HepG2 (cell line): ENCODE results near the gene SLC27A3. TPM values are rescaled to one million over a fixed set of nuclear protein-coding genes. Genes with fewer than 3 reads are reported as not detected.

Source experiments
- ATAC-seq: fragments of 200-7000 bp; cut with Tn5 transposase; 3 replicates; pipeline ENCODE4 v1.9.1; 2020; ENCODE audit warnings: mild to moderate bottlenecking, moderate library complexity
- BruUV-seq: library from RNA; stranded (reverse); fragments of 400-500 nt; replicated peaks from 2 replicates; lab custom pipeline; 2021; lab: Mats Ljungman, UMichigan
- CTCF ChIA-PET: fragments of 300-600 bp; formaldehyde crosslinking; extraction: SDS; loops from one replicate; lab custom pipeline; 2021; ENCODE audit warnings: low total read pairs, inconsistent platforms, low intra/inter-chr PET ratio; lab: Yijun Ruan, JAX
- POLR2A ChIA-PET: fragments of 350-600 bp; sonication (Branson Sonifier 250); formaldehyde crosslinking; loops from one replicate; lab custom pipeline; 2020; ENCODE audit warnings: antibody characterized with exemption, inconsistent platforms; lab: Yijun Ruan, JAX
- DNase-seq: peaks from one replicate; pipeline ENCODE4 v3.0.0-alpha.2; 2015; ENCODE audit warnings: low spot score
- FAIRE-seq: peaks from 3 replicates; lab custom pipeline; 2011; peaks lifted over from hg19 to GRCh38; lab: Jason Lieb, UNC
- H2AFZ ChIP-seq: one replicate; pipeline ENCODE4 v1.6.1; 2011; ENCODE audit warnings: low read length, inconsistent platforms
- H3K27ac ChIP-seq: fragments of 300-600 bp; 3 replicates; pipeline ENCODE4 v1.8.0; 2011; ENCODE audit warnings: mixed run types, mild to moderate bottlenecking, mixed read lengths, low read length, inconsistent platforms; ENCODE audit not compliant: insufficient read depth; ENCODE audit errors: extremely low read length
- H3K27me3 ChIP-seq, 2 experiments: fragments of 200-600 bp in 1 of 2; 2 replicates in 1 of 2; 3 replicates in 1 of 2; pipeline versions ENCODE4 v1.6.0 to v1.8.0; 2011; ENCODE audit warnings: low read length in 2 of 2, mild to moderate bottlenecking in 2 of 2, moderate library complexity in 2 of 2, inconsistent platforms in 1 of 2; ENCODE audit not compliant: insufficient read depth in 2 of 2, control insufficient read depth in 1 of 2
- H3K36me3 ChIP-seq, 2 experiments: fragments of 200-600 bp in 1 of 2; replicated peaks in 1 of 2; 2 replicates in 1 of 2; 3 replicates in 1 of 2; pipeline versions ENCODE4 v1.5.1 to v1.8.0; 2011; ENCODE audit warnings: low read length in 2 of 2, inconsistent platforms in 1 of 2; ENCODE audit not compliant: insufficient read depth in 2 of 2, control insufficient read depth in 1 of 2
- H3K4me1 ChIP-seq: 2 replicates; pipeline ENCODE4 v1.5.1; 2012; ENCODE audit warnings: low read length, inconsistent platforms; ENCODE audit not compliant: insufficient read depth
- H3K4me2 ChIP-seq: 2 replicates; pipeline ENCODE4 v1.6.0; 2011; ENCODE audit warnings: low read depth, low read length, inconsistent platforms
- H3K4me3 ChIP-seq, 3 experiments: fragments of 200-600 bp in 1 of 3; sonication (generic), shearing (Covaris generic) in 1 of 3; replicated peaks in 1 of 3; 2 replicates each; pipeline ENCODE4 v1.5.1; 2011 to 2016; ENCODE audit warnings: low read length in 3 of 3, inconsistent platforms in 2 of 3, low read depth in 2 of 3, mild to moderate bottlenecking in 2 of 3, control low read depth in 1 of 3, mixed read lengths in 1 of 3; ENCODE audit not compliant: insufficient read depth in 1 of 3
- H3K79me2 ChIP-seq: one replicate; pipeline ENCODE4 v1.6.1; 2011; ENCODE audit warnings: low read length, inconsistent platforms; ENCODE audit not compliant: insufficient read depth
- H3K9ac ChIP-seq: 2 replicates; pipeline ENCODE4 v1.6.0; 2011; ENCODE audit warnings: mild to moderate bottlenecking, low read depth, low read length, inconsistent platforms; ENCODE audit not compliant: insufficient read depth
- H3K9me3 ChIP-seq: 2 replicates; pipeline ENCODE4 v1.5.1; 2012; ENCODE audit warnings: mild to moderate bottlenecking, low read length
- H4K20me1 ChIP-seq: 2 replicates; pipeline ENCODE4 v1.6.0; 2011; ENCODE audit warnings: inconsistent platforms, mild to moderate bottlenecking, low read length, moderate library complexity; ENCODE audit not compliant: insufficient read depth
- BCL6 ChIP-seq: IDR thresholded peaks from 2 replicates; pipeline ENCODE4 v1.6.1; 2016; ENCODE audit warnings: missing genetic modification reagents, missing compliant biosample characterization
- ETV5 ChIP-seq: IDR thresholded peaks from 2 replicates; pipeline ENCODE4 v1.6.1; 2018; ENCODE audit warnings: missing biosample characterization, missing genetic modification reagents, inconsistent platforms, borderline replicate concordance
- HNF4A ChIP-seq: sonication (generic); formaldehyde crosslinking; IDR thresholded peaks from 2 replicates; pipeline ENCODE4 v1.4.0; 2020; ENCODE audit warnings: missing genetic modification reagents
- NR2F6 ChIP-seq, 2 experiments: IDR thresholded peaks; 2 replicates each; pipeline ENCODE4 v1.6.1; 2016; ENCODE audit warnings: antibody characterized with exemption in 1 of 2, mild to moderate bottlenecking in 1 of 2
- RARA ChIP-seq: IDR thresholded peaks from 2 replicates; pipeline ENCODE4 v1.6.1; 2016; ENCODE audit warnings: missing genetic modification reagents, missing compliant biosample characterization
- RXRA ChIP-seq: sonication (generic); formaldehyde crosslinking; IDR thresholded peaks from 2 replicates; pipeline ENCODE4 v1.5.1; 2020; ENCODE audit warnings: missing genetic modification reagents
- SMAD3 ChIP-seq: sonication (generic); formaldehyde crosslinking; IDR thresholded peaks from 2 replicates; pipeline ENCODE4 v1.4.0; 2020; ENCODE audit warnings: missing genetic modification reagents
- TCF12 ChIP-seq, 2 experiments: fragments of 450-650 bp in 1 of 2; sonication (generic) in 1 of 2; formaldehyde crosslinking in 1 of 2; IDR thresholded peaks; 2 replicates each; pipeline versions ENCODE4 v1.6.1 to v1.8.0; 2017 to 2022; ENCODE audit warnings: antibody characterized with exemption in 1 of 2, mild to moderate bottlenecking in 1 of 2, missing genetic modification reagents in 1 of 2, moderate library complexity in 1 of 2
- TEAD3 ChIP-seq: optimal IDR thresholded peaks from 2 replicates; pipeline ENCODE3; 2016; ENCODE audit warnings: borderline replicate concordance
- TFAP4 ChIP-seq: sonication (generic); IDR thresholded peaks from 2 replicates; pipeline ENCODE4 v1.6.1; 2016; ENCODE audit warnings: low read depth, borderline replicate concordance
- THRA ChIP-seq: sonication (generic); formaldehyde crosslinking; IDR thresholded peaks from 2 replicates; pipeline ENCODE4 v1.4.0; 2020; ENCODE audit warnings: missing genetic modification reagents, borderline replicate concordance
- ZNF296 ChIP-seq: sonication (generic); formaldehyde crosslinking; conservative IDR thresholded peaks from 2 replicates; pipeline ENCODE4 v1.5.0; 2020; ENCODE audit warnings: mild to moderate bottlenecking, missing genetic modification reagents
- ZNF572 ChIP-seq: sonication (generic); formaldehyde crosslinking; IDR thresholded peaks from 2 replicates; pipeline ENCODE4 v1.5.1; 2020; ENCODE audit warnings: mild to moderate bottlenecking, missing genetic modification reagents
- ZNF589 ChIP-seq: sonication (generic); formaldehyde crosslinking; conservative IDR thresholded peaks from 2 replicates; pipeline ENCODE4 v1.8.0; 2022; ENCODE audit warnings: mild to moderate bottlenecking, moderate library complexity, missing genetic modification reagents
- WGBS: methylation state at CpG from one replicate; pipeline ENCODE4 v1.1.6; 2017; ENCODE audit warnings: low lambda C conversion rate; 5-methylcytosine and 5-hydroxymethylcytosine counted together
- in situ Hi-C: cut with HindIII; loops from 2 replicates; pipeline ENCODE4 v1.10.0; 2017; ENCODE audit warnings: low pct_unique_long_range_greater_than_20kb; ENCODE audit not compliant: extremely low pct_ligation_motif_present
- intact Hi-C: fragments of 100-400 bp; cut with micrococcal nuclease; formaldehyde crosslinking; loops from one replicate; pipeline ENCODE4 v1.10.0; 2022; ENCODE audit not compliant: unreplicated experiment
- polyA plus RNA-seq, 8 experiments: library from polyadenylated mRNA; depleted of rRNA in 3 of 8; stranded (reverse) in 7 of 8; unstranded in 1 of 8; fragments of >200 nt; fragmentation: Illumina TruSeq in 4 of 8; extraction: Trizol in 4 of 8; gene quantifications; 2 replicates each; pipeline versions ENCODE4 v1.2.1 to v1.2.3, GENCODE V29; 2011 to 2016; ENCODE audit warnings: low read depth in 4 of 8, missing spikeins in 1 of 8, mixed read lengths in 1 of 8; ENCODE audit not compliant: insufficient read depth in 1 of 8
- total RNA-seq, 5 experiments: library from RNA; depleted of rRNA; stranded (reverse); fragments of >200 nt; fragmentation: Illumina TruSeq; extraction: Trizol; gene quantifications; 2 replicates each; pipeline ENCODE4 v1.2.3, GENCODE V29; 2016; ENCODE audit warnings: low read depth in 1 of 5

The SLC27A3 gene
- total and polyA plus RNA-seq, 2 of the 13 experiments (the other 11 are each of a cell fraction or from before 2014, with no cell fraction given) = 4.3 to 10.3 TPM

GRCh38 chr1:153778824-153779519, 3.8 kb downstream of the SLC27A3 start:
- no TSS peak for BruUV-seq
- POLR2A ChIA-PET = interaction anchor here (1.0 kb wide), 1 partner anchor 52 kb away, joined by 3 read pairs; the partner anchor contains the start of gene INTS3
- CTCF ChIA-PET = no interaction called here
- Histone ChIP-seq H3K4me3 (no peak overlapping the region), H3K27me3 (no peaks in the 10 kb centered on the region), H3K4me1 (peaks cover 69% of the 10 kb centered on the region), H4K20me1 (no peaks in the 10 kb centered on the region), H3K36me3 (no peaks in the 10 kb centered on the region), H2AFZ (no peak overlapping the region), H3K27ac (no peak overlapping the region), H3K79me2 (no peaks in the 10 kb centered on the region), H3K9ac (no peak overlapping the region), H3K4me2 (no peak overlapping the region), H3K9me3 (no peaks in the 10 kb centered on the region)
- in situ Hi-C loops (loop anchor here (10.0 kb wide), 1 partner anchor 264 kb away; no protein-coding TSS in a partner anchor), intact Hi-C loops (no loop called here)
- TF ChIP-seq ZNF589 (CRISPR knock-in tag) (no peak), TCF12 (IDR thresholded peaks at IDR 0.05) (no peak), TCF12 (CRISPR knock-in tag; IDR thresholded peaks at IDR 0.05) (no peak), NR2F6 (IDR thresholded peaks at IDR 0.05) (0 out of 2 replicates have a peak, but pooled peaks have one; percentile 29), NR2F6 (CRISPR knock-in tag; IDR thresholded peaks at IDR 0.05) (no peak), SMAD3 (CRISPR knock-in tag) (no peak)
- DNase-seq (no peak), FAIRE-seq (no peak), ATAC-seq (no peak)
- WGBS = 61% methylated on average over 12 of the region's 18 CpGs

GRCh38 chr1:153779781-153780541, 4.8 kb downstream of the SLC27A3 start:
- CTCF ChIA-PET = no interaction called here
- no peak overlapping the region for H3K9ac ChIP-seq
- TF ChIP-seq THRA (CRISPR knock-in tag) (peak; percentile 94; the same call in 1 of the 2 replicates), ETV5 (0 out of 2 replicates have a peak, but pooled peaks have one; percentile 19), TEAD3 (CRISPR knock-in tag) (peak; percentile 63), ZNF572 (CRISPR knock-in tag) (0 out of 2 replicates have a peak, but pooled peaks have one; percentile 20), RARA (CRISPR knock-in tag) (peak; percentile 55; the same call in 1 of the 2 replicates), BCL6 (CRISPR knock-in tag) (peak; percentile 77), RXRA (CRISPR knock-in tag) (peak; percentile 83), HNF4A (CRISPR knock-in tag) (peak; percentile 47), ZNF296 (CRISPR knock-in tag) (no peak), TFAP4 (no peak)

More at GRCh38 chr1:153779781-153780541, 4.8 kb downstream of the SLC27A3 start:
- no peak overlapping the region for H3K27ac ChIP-seq
- in situ Hi-C loops (loop anchor here (10.0 kb wide), 1 partner anchor 265 kb away; no protein-coding TSS in a partner anchor), intact Hi-C loops (no loop called here)
- H3K4me1 ChIP-seq = peaks cover 70% of the 10 kb centered on the region
- WGBS = 23% methylated on average over 11 of the region's 17 CpGs
- no peak overlapping the region for H2AFZ ChIP-seq
- ATAC-seq (peak; percentile 3; the same call in 1 of the 3 replicates), DNase-seq (no peak), FAIRE-seq (peak; percentile 8)
- no peaks in the 10 kb centered on the region for H3K36me3 ChIP-seq
- H3K27me3 ChIP-seq = no peaks in the 10 kb centered on the region
- H3K79me2 ChIP-seq = no peaks in the 10 kb centered on the region
- H4K20me1 ChIP-seq = no peaks in the 10 kb centered on the region
- POLR2A ChIA-PET = interaction anchor here (0.6 to 2.1 kb wide), 6 partner anchors 11 to 210 kb away, joined by 3 to 16 read pairs (median 3); partner anchors contain the start of genes CREB3L4, ILF2, INTS3 and RPS27
- no TSS peak for BruUV-seq
- H3K9me3 ChIP-seq = no peaks in the 10 kb centered on the region
- H3K4me2 ChIP-seq = peak overlapping the region; percentile 55
- peak overlapping the region in 1 of 3 experiments; percentile 46; a peak in 1 of 6 replicates for H3K4me3 ChIP-seq
